Activated CD8-positive, alpha-beta memory T cell treated with anti-CD3 and anti-CD28 coated beads, Interleukin-2, amount 50 U/mL, for 48 hours (primary cell): ENCODE data around the gene GDPD1.
"Not testable (repeated sequence)": the region's sequence is repeated elsewhere in the genome, so short reads cannot be mapped to it uniquely, and the experiment has no call there.

Source experiments
- DNase-seq: peaks from one replicate; pipeline ENCODE4 v3.0.0-alpha.2; 2020

The GDPD1 gene

GRCh38 chr17:59254742-59255141 is 34.4 kb downstream of the GDPD1 start:
- DNase-seq = no peak

- no peak for DNase-seq
Measured at GRCh38 chr17:59257101-59257500, 36.8 kb downstream of the GDPD1 start.

- DNase-seq = no peak
Measured at GRCh38 chr17:59260722-59261121, 40.4 kb downstream of the GDPD1 start.

- DNase-seq = no peak
Measured at GRCh38 chr17:59266745-59267144, 46.4 kb downstream of the GDPD1 start.

- no peak for DNase-seq
Measured at GRCh38 chr17:59267776-59268175, 47.5 kb downstream of the GDPD1 start.

- DNase-seq = no peak
Measured at GRCh38 chr17:59275618-59276017, 55.3 kb downstream of the GDPD1 start.

- DNase-seq = no peak
Measured at GRCh38 chr17:59277031-59277430, 56.7 kb downstream of the GDPD1 start.

- no peak for DNase-seq
Measured at GRCh38 chr17:59278406-59278805, 58.1 kb downstream of the GDPD1 start.

GRCh38 chr17:59284317-59284716 is 64.0 kb downstream of the GDPD1 start:
- no peak for DNase-seq

GRCh38 chr17:59287452-59287851 is 67.1 kb downstream of the GDPD1 start:
- no peak for DNase-seq

GRCh38 chr17:59287891-59288290 is 67.6 kb downstream of the GDPD1 start:
- no peak for DNase-seq

GRCh38 chr17:59289981-59290301 is 69.6 kb downstream of the GDPD1 start:
- no peak for DNase-seq

- DNase-seq = not testable (repeated sequence)
Measured at GRCh38 chr17:59290302-59290998, 70.1 kb downstream of the GDPD1 start.

GRCh38 chr17:59292174-59292523 is 71.8 kb downstream of the GDPD1 start:
- no peak for DNase-seq

GRCh38 chr17:59296190-59296589 is 75.9 kb downstream of the GDPD1 start:
- no peak for DNase-seq

GRCh38 chr17:59298521-59298920 is 78.2 kb downstream of the GDPD1 start:
- DNase-seq = no peak

GRCh38 chr17:59299400-59300092 is 79.2 kb downstream of the GDPD1 start:
- DNase-seq = no peak

- no peak for DNase-seq
Measured at GRCh38 chr17:59300941-59301340, 80.6 kb downstream of the GDPD1 start.

- DNase-seq = no peak
Measured at GRCh38 chr17:59304811-59305210, 84.5 kb downstream of the GDPD1 start.

GRCh38 chr17:59310263-59310920 is 90.1 kb downstream of the GDPD1 start:
- DNase-seq = no peak

GRCh38 chr17:59311051-59311468 is 90.7 kb downstream of the GDPD1 start:
- DNase-seq = no peak

GRCh38 chr17:59311521-59311920 is 91.2 kb downstream of the GDPD1 start:
- DNase-seq = not testable (repeated sequence)

GRCh38 chr17:59315866-59316265 is 95.6 kb downstream of the GDPD1 start:
- no peak for DNase-seq
